ENCODE results near the gene SLC24A4.

- TF ChIP-seq POLR2AphosphoS5 (IDR thresholded peaks at IDR 0.05; ENCODE audit: low read depth, low read length) = no peak
- TF ChIP-seq POLR2A (IDR thresholded peaks at IDR 0.05; ENCODE audit: low read depth, low read length) = no peak
Measured at GRCh38 chr14:92528486-92529100, 205.6 kb downstream of the SLC24A4 start.

All from GM12892 (cell line).